Smooth muscle cell (in vitro differentiated cells): ENCODE data around the gene ABCF2. TPM values are rescaled to one million over a fixed set of nuclear protein-coding genes. Genes with fewer than 3 reads are reported as not detected.

Experiments used
- DNase-seq: peaks from one replicate; lab custom pipeline; 2025; ENCODE audit not compliant: unreplicated experiment; lab: John Stamatoyannopoulos, UW
- H2AFZ ChIP-seq: fragments of 200-600 bp; sonication (generic); 2 replicates; pipeline ENCODE4 v1.6.0; 2016; ENCODE audit warnings: antibody characterized with exemption, low read depth, mild to moderate bottlenecking
- H3F3A ChIP-seq: fragments of 200-600 bp; sonication (generic); 2 replicates; pipeline ENCODE4 v1.6.0; 2017; ENCODE audit warnings: antibody characterized with exemption, low read depth
- H3K27ac ChIP-seq: fragments of 200-600 bp; sonication (generic); 2 replicates; pipeline ENCODE4 v1.5.1; 2016; ENCODE audit warnings: low read depth, mild to moderate bottlenecking
- H3K27me3 ChIP-seq: fragments of 200-600 bp; sonication (generic); 2 replicates; pipeline ENCODE4 v1.6.1; 2016; ENCODE audit warnings: low read depth, mild to moderate bottlenecking
- H3K36me3 ChIP-seq: fragments of 200-600 bp; sonication (generic); 2 replicates; pipeline ENCODE4 v1.5.1; 2016; ENCODE audit warnings: low read depth
- H3K4me1 ChIP-seq: fragments of 200-600 bp; sonication (generic); 2 replicates; pipeline ENCODE4 v1.5.1; 2016; ENCODE audit warnings: low read depth
- H3K4me2 ChIP-seq: fragments of 200-600 bp; sonication (generic); 2 replicates; pipeline ENCODE4 v1.6.0; 2016; ENCODE audit warnings: mild to moderate bottlenecking
- H3K4me3 ChIP-seq: fragments of 200-600 bp; sonication (generic); 2 replicates; pipeline ENCODE4 v1.5.1; 2016; ENCODE audit warnings: mild to moderate bottlenecking
- H3K79me2 ChIP-seq: fragments of 200-600 bp; sonication (generic); 2 replicates; pipeline ENCODE4 v1.6.0; 2016; ENCODE audit warnings: low read depth, mild to moderate bottlenecking
- H3K9ac ChIP-seq: fragments of 200-600 bp; sonication (generic); 2 replicates; pipeline ENCODE4 v1.6.0; 2016; ENCODE audit warnings: low read depth
- H3K9me3 ChIP-seq: fragments of 200-600 bp; sonication (generic); replicated peaks from 2 replicates; pipeline ENCODE4 v1.5.1; 2016; ENCODE audit warnings: low read depth
- H4K20me1 ChIP-seq: fragments of 200-600 bp; sonication (generic); 2 replicates; pipeline ENCODE4 v1.6.0; 2016; ENCODE audit warnings: low read depth
- WGBS: methylation state at CpG from one replicate; pipeline ENCODE4 v1.1.7; 2016; ENCODE audit warnings: low lambda C conversion rate; 5-methylcytosine and 5-hydroxymethylcytosine counted together
- polyA plus RNA-seq: library from polyadenylated mRNA; unstranded; fragments of >200 nt; fragmentation: Nextera tagmentation; extraction: Ambion mirVana; gene quantifications from 2 replicates; pipeline ENCODE4 v1.2.1, GENCODE V29; 2016
- total RNA-seq: library from RNA; depleted of rRNA; stranded (reverse); fragments of >200 nt; gene quantifications from 2 replicates; pipeline ENCODE4 v1.2.3, GENCODE V29; 2014
- TF ChIP-seq, protein P1 (sequence below): fragments of 200-600 bp; sonication (generic); IDR thresholded peaks from 2 replicates; pipeline ENCODE4 v1.5.1; 2017; ENCODE audit warnings: borderline replicate concordance, mild to moderate bottlenecking, antibody characterized with exemption; ENCODE audit not compliant: insufficient read depth, poor library complexity, severe bottlenecking

Gene ABCF2
- total and polyA plus RNA-seq, 2 experiments from 2014 or later, result 24.2 to 30.5 TPM

DNA sequence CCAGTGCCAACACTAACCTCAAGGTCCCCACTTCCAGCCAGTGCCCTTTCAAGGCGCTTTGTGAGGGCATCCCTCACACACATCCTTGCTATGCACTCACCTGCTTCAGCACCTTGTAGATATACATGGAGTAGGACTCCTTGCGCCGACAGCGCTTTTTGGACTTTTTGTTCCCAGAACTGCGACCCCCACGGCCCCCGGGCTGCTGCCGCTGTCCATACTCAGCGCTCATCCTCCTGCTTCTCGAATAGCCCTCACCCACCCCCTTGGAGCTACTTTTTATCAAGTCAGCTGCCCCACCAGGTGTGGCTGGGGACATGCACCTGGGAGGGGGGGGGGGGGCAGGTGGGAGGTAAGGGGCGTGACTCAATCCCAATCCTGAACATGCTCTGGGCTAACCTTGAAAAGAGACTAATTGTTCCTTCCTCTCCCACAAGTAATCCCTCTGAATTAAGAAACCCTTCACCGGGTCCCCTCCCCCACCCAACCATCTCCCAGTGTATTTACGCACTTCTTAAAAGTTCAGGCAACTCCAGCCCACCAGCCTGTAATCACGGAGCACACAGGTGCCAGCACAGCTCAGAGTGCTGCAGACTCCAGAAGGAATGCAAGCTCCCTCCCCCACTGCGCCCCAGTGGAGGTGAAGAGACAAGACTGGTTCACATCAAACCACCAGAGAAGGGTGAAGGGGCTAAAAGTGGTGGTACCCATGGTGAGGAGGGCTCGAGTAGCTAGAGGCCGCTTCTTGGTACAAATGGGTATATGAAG lies 16.7 kb downstream of the ABCF2 start, which contains the start of gene H2BK1:
H2BK1 (minus strand) TSS at position 402 of the 768 bp plus-strand sequence; CDS start at position 232, 170 bp downstream.
- Histone ChIP-seq H2AFZ (no peak within 1 kb of the TSS), H3K4me3 (no peak within 1 kb of the TSS), H3F3A (no peaks in the 10 kb centered on the region), H3K36me3 (peaks cover 7% of the 10 kb centered on the region), H3K27me3 (no peaks in the 10 kb centered on the region), H3K79me2 (no peaks in the 10 kb centered on the region), H3K4me2 (no peak within 1 kb of the TSS), H4K20me1 (no peaks in the 10 kb centered on the region), H3K4me1 (no peaks in the 10 kb centered on the region), H3K9ac (no peak within 1 kb of the TSS), H3K27ac (no peak within 1 kb of the TSS), H3K9me3 (no peaks in the 10 kb centered on the region)
- no peak for DNase-seq
- TF ChIP-seq, protein P1, sequence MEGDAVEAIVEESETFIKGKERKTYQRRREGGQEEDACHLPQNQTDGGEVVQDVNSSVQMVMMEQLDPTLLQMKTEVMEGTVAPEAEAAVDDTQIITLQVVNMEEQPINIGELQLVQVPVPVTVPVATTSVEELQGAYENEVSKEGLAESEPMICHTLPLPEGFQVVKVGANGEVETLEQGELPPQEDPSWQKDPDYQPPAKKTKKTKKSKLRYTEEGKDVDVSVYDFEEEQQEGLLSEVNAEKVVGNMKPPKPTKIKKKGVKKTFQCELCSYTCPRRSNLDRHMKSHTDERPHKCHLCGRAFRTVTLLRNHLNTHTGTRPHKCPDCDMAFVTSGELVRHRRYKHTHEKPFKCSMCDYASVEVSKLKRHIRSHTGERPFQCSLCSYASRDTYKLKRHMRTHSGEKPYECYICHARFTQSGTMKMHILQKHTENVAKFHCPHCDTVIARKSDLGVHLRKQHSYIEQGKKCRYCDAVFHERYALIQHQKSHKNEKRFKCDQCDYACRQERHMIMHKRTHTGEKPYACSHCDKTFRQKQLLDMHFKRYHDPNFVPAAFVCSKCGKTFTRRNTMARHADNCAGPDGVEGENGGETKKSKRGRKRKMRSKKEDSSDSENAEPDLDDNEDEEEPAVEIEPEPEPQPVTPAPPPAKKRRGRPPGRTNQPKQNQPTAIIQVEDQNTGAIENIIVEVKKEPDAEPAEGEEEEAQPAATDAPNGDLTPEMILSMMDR, result no peak
- WGBS, result 84% methylated on average over 17 of the region's 17 CpGs

DNA sequence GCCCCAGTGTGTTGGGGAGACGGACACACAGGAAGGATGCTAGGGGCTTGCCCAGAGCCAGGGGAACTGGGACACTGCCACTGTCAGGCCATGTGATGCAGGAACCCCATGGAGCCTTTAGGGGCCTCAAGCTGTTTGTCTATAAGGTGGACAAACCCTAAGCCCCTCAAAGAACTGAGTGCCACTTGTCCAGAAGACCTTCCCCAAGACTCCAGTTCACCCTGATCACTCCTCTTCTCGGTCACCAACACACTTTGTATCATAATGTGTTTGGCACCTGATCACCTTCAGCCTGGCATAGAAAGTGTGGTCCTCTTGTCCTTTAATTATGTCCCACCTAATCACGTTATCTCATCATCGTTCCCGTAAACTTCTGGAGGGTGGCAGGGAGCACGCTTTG lies 17.4 kb downstream of the ABCF2 start:
- TF ChIP-seq, protein P1, result no peak
- Histone ChIP-seq H4K20me1 (no peaks in the 10 kb centered on the region), H3K4me1 (no peaks in the 10 kb centered on the region), H3K9ac (no peak overlapping the region), H3K79me2 (no peaks in the 10 kb centered on the region), H3K4me2 (no peak overlapping the region), H3F3A (no peaks in the 10 kb centered on the region), H2AFZ (no peak overlapping the region), H3K27me3 (no peaks in the 10 kb centered on the region), H3K36me3 (peaks cover under 1% of the 10 kb centered on the region), H3K4me3 (no peak overlapping the region), H3K9me3 (no peaks in the 10 kb centered on the region), H3K27ac (no peak overlapping the region)
- DNase-seq, result no peak
- WGBS, result 90% methylated on average over 6 of the region's 6 CpGs

DNA sequence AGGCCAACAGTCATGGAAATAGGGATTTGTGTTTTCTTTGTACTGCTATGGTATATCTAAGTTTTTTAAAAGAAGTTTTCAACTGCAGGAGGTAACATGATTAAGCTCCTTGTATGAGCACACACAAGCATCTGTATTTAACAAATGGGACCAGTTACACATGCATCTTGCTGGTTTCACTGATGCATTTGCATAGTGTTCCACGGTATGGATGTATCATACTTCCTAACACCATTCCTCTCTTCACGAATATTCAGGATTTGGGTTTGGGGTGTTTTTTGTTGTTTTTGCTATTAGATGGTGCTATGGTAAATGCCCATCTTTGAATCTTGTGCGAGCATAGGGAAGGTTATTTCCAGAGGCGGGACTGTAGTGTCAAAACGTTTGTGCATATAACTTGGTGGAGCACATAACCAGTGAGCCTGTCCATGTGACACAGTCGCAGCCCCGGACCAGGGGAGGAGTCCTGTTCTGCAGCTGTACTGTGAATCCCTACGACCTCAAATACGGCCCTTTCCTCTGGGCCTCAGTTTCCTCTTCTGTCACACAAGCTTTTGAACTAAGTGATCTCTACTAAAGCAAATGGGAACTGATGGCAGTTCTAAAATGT lies 18.6 kb downstream of the ABCF2 start:
- TF ChIP-seq, protein P1, result no peak
- H3K36me3 ChIP-seq, result no peaks in the 10 kb centered on the region
- H4K20me1 ChIP-seq, result no peaks in the 10 kb centered on the region
- H3K9ac ChIP-seq, result no peak overlapping the region
- no peak overlapping the region for H2AFZ ChIP-seq
- no peak overlapping the region for H3K27ac ChIP-seq
- H3K4me1 ChIP-seq, result no peaks in the 10 kb centered on the region
- no peak for DNase-seq
- H3K4me3 ChIP-seq, result no peak overlapping the region
- 85% methylated on average over 9 of the region's 9 CpGs for WGBS
- no peaks in the 10 kb centered on the region for H3F3A ChIP-seq
- no peaks in the 10 kb centered on the region for H3K9me3 ChIP-seq
- H3K4me2 ChIP-seq, result no peak overlapping the region
- no peaks in the 10 kb centered on the region for H3K79me2 ChIP-seq
- peaks cover 6% of the 10 kb centered on the region for H3K27me3 ChIP-seq
